H1 (cell line): ENCODE data around the gene NABP1. TPM values are rescaled to one million over a fixed set of nuclear protein-coding genes. Genes with fewer than 3 reads are reported as not detected.
A peak's percentile ranks its signal among the peaks of the same experiment; 100 is the strongest.

Experiments used
- CTCF ChIA-PET: fragments of 300-600 bp; sonication (Branson Sonifier 250); formaldehyde crosslinking; loops from one replicate; lab custom pipeline; 2021; ENCODE audit not compliant: partially characterized antibody; lab: Charles Lee
- POLR2A ChIA-PET: fragments of 300-600 bp; sonication (Branson Sonifier 250); formaldehyde crosslinking; loops from one replicate; lab custom pipeline; 2021; ENCODE audit warnings: inconsistent platforms; ENCODE audit not compliant: partially characterized antibody; lab: Charles Lee
- DNase-seq, 2 experiments: peaks; one replicate each; pipeline versions ENCODE4 v3.0.0 to v3.0.0-alpha.2; 2010 to 2022; ENCODE audit warnings: low spot score in 2 of 2, low read depth in 1 of 2, mixed read lengths in 1 of 2
- FAIRE-seq: peaks from 2 replicates; lab custom pipeline; 2011; peaks lifted over from hg19 to GRCh38; lab: Jason Lieb, UNC
- H2AFZ ChIP-seq: 2 replicates; pipeline ENCODE4 v1.8.1; 2012; ENCODE audit warnings: low read length, inconsistent platforms
- H2AK5ac ChIP-seq: 2 replicates; pipeline ENCODE4 v1.6.1; 2013; ENCODE audit warnings: low read depth, low read length
- H2BK120ac ChIP-seq: replicated peaks from 2 replicates; pipeline ENCODE3; 2013; ENCODE audit warnings: low read depth, low read length, inconsistent platforms
- H2BK12ac ChIP-seq: 2 replicates; pipeline ENCODE4 v1.6.1; 2013; ENCODE audit warnings: low read depth, low read length
- H2BK15ac ChIP-seq: 2 replicates; pipeline ENCODE4 v1.6.1; 2013; ENCODE audit warnings: low read length
- H2BK20ac ChIP-seq: 2 replicates; pipeline ENCODE4 v1.6.1; 2013; ENCODE audit warnings: low read length
- H2BK5ac ChIP-seq: 2 replicates; pipeline ENCODE4 v1.6.1; 2013; ENCODE audit warnings: low read depth, low read length
- H3K14ac ChIP-seq: 2 replicates; pipeline ENCODE4 v1.6.1; 2013; ENCODE audit warnings: inconsistent platforms; ENCODE audit not compliant: insufficient read length
- H3K18ac ChIP-seq: 2 replicates; pipeline ENCODE4 v1.6.1; 2013; ENCODE audit warnings: low read length; ENCODE audit errors: extremely low read depth
- H3K23ac ChIP-seq: 2 replicates; pipeline ENCODE4 v1.6.1; 2013; ENCODE audit warnings: inconsistent platforms; ENCODE audit not compliant: insufficient read length
- H3K23me2 ChIP-seq: 2 replicates; pipeline ENCODE4 v1.6.1; 2013; ENCODE audit warnings: low read depth, low read length
- H3K27ac ChIP-seq: 2 replicates; pipeline ENCODE4 v1.6.1; 2011; ENCODE audit warnings: low read depth, low read length, inconsistent platforms
- H3K27me3 ChIP-seq, 4 experiments: replicated peaks in 1 of 4; 1 replicate in 1 of 4; 2 replicates in 3 of 4; pipeline versions ENCODE4 v1.6.1 to v1.8.1; 2011 to 2013; ENCODE audit warnings: low read length in 3 of 4, mild to moderate bottlenecking in 3 of 4, inconsistent platforms in 2 of 4, mixed read lengths in 2 of 4, moderate library complexity in 1 of 4; ENCODE audit not compliant: control insufficient read depth in 3 of 4, insufficient read depth in 3 of 4; ENCODE audit errors: extremely low read depth in 1 of 4
- H3K36me3 ChIP-seq, 4 experiments: 2 replicates each; pipeline versions ENCODE4 v1.6.1 to v1.8.1; 2011 to 2013; ENCODE audit warnings: mild to moderate bottlenecking in 4 of 4, low read length in 3 of 4, moderate library complexity in 2 of 4, control low read depth in 1 of 4, inconsistent platforms in 1 of 4; ENCODE audit not compliant: insufficient read depth in 4 of 4, control insufficient read depth in 2 of 4
- H3K4ac ChIP-seq: replicated peaks from 2 replicates; pipeline ENCODE3; 2013; ENCODE audit warnings: low read length, low read depth, mixed read lengths, inconsistent platforms; ENCODE audit not compliant: insufficient read length
- H3K4me1 ChIP-seq, 4 experiments: replicated peaks in 1 of 4; 1 replicate in 1 of 4; 2 replicates in 3 of 4; pipeline versions ENCODE4 v1.6.1 to v1.8.1; 2011 to 2013; ENCODE audit warnings: low read length in 3 of 4, inconsistent platforms in 2 of 4, mixed read lengths in 1 of 4; ENCODE audit not compliant: insufficient read depth in 4 of 4, control insufficient read depth in 3 of 4
- H3K4me2 ChIP-seq, 2 experiments: 2 replicates each; pipeline versions ENCODE4 v1.6.1 to v1.8.1; 2011 to 2013; ENCODE audit warnings: low read depth in 2 of 2, low read length in 2 of 2, control low read depth in 1 of 2, inconsistent platforms in 1 of 2, mild to moderate bottlenecking in 1 of 2; ENCODE audit not compliant: insufficient read depth in 1 of 2
- H3K4me3 ChIP-seq, 4 experiments: fragments of 200-600, 300-600 bp in 1 of 4; sonication (generic), shearing (Covaris generic), sonication (Bioruptor Twin) in 1 of 4; 2 replicates each; pipeline versions ENCODE4 v1.5.1 to v1.8.1; 2011 to 2016; ENCODE audit warnings: low read length in 4 of 4, low read depth in 3 of 4, control low read depth in 2 of 4, inconsistent platforms in 2 of 4, mild to moderate bottlenecking in 2 of 4, mixed read lengths in 1 of 4, moderate library complexity in 1 of 4; ENCODE audit not compliant: insufficient read depth in 2 of 4; ENCODE audit errors: extremely low read depth in 1 of 4
- H3K56ac ChIP-seq: replicated peaks from 2 replicates; pipeline ENCODE3; 2013; ENCODE audit warnings: low read depth, mild to moderate bottlenecking, mixed read lengths, low read length, inconsistent platforms; ENCODE audit not compliant: insufficient read length
- H3K79me1 ChIP-seq: 2 replicates; pipeline ENCODE4 v1.6.1; 2013; ENCODE audit warnings: low read depth, low read length, control low read depth
- H3K79me2 ChIP-seq, 2 experiments: 2 replicates each; pipeline versions ENCODE4 v1.6.1 to v1.8.1; 2012 to 2013; ENCODE audit warnings: low read length in 2 of 2, mild to moderate bottlenecking in 2 of 2, inconsistent platforms in 1 of 2; ENCODE audit not compliant: insufficient read depth in 2 of 2, control insufficient read depth in 1 of 2
- H3K9ac ChIP-seq, 4 experiments: replicated peaks in 1 of 4; 1 replicate in 1 of 4; 2 replicates in 3 of 4; pipeline versions ENCODE4 v1.6.1 to v1.8.1; 2011 to 2013; ENCODE audit warnings: low read depth in 3 of 4, low read length in 3 of 4, control low read depth in 2 of 4, mild to moderate bottlenecking in 2 of 4, moderate library complexity in 2 of 4, inconsistent platforms in 1 of 4; ENCODE audit errors: extremely low read depth in 1 of 4
- H3K9me3 ChIP-seq, 2 experiments: 2 replicates each; pipeline versions ENCODE4 v1.6.1 to v1.8.1; 2012 to 2013; ENCODE audit warnings: mild to moderate bottlenecking in 2 of 2, moderate library complexity in 2 of 2, control low read depth in 1 of 2, inconsistent platforms in 1 of 2, low read depth in 1 of 2, low read length in 1 of 2, mixed read lengths in 1 of 2; ENCODE audit not compliant: insufficient read depth in 2 of 2
- H4K20me1 ChIP-seq, 2 experiments: replicated peaks in 1 of 2; 2 replicates each; pipeline versions ENCODE3 to v1.8.1; 2011 to 2013; ENCODE audit warnings: inconsistent platforms in 2 of 2, low read length in 2 of 2, mild to moderate bottlenecking in 1 of 2; ENCODE audit not compliant: insufficient read depth in 2 of 2, control insufficient read depth in 1 of 2
- H4K5ac ChIP-seq: 2 replicates; pipeline ENCODE4 v1.6.1; 2013; ENCODE audit warnings: low read length, low read depth, mixed read lengths, inconsistent platforms; ENCODE audit not compliant: insufficient read length
- H4K8ac ChIP-seq: 2 replicates; pipeline ENCODE4 v1.8.0; 2013; ENCODE audit warnings: mild to moderate bottlenecking, moderate library complexity, low read length, inconsistent platforms; ENCODE audit not compliant: insufficient read depth; ENCODE audit errors: extremely low read depth
- H4K91ac ChIP-seq: replicated peaks from 2 replicates; pipeline ENCODE3; 2013; ENCODE audit warnings: low read length, mixed read lengths, inconsistent platforms; ENCODE audit not compliant: insufficient read length
- ASH2L ChIP-seq: fragments of 200-600, 300-600 bp; sonication (generic); IDR thresholded peaks from one replicate; pipeline ENCODE4 v1.7.1; 2017; ENCODE audit warnings: low read length
- CBX5 ChIP-seq: fragments of 300-800, 300-1000 bp; sonication (generic); IDR thresholded peaks from 2 replicates; pipeline ENCODE4 v1.7.1; 2016; ENCODE audit warnings: antibody characterized with exemption, low read length, low read depth
- EP300 ChIP-seq, 2 experiments: IDR thresholded peaks; 1 replicate in 1 of 2; 2 replicates in 1 of 2; pipeline ENCODE4 v1.6.1; 2011 to 2012; ENCODE audit warnings: low read depth in 2 of 2, low read length in 2 of 2, mild to moderate bottlenecking in 2 of 2, borderline replicate concordance in 1 of 2, inconsistent platforms in 1 of 2, moderate library complexity in 1 of 2
- KDM4A ChIP-seq: IDR thresholded peaks from one replicate; pipeline ENCODE4 v1.7.1; 2012; ENCODE audit warnings: low read depth, mild to moderate bottlenecking, moderate library complexity, low read length, inconsistent platforms; ENCODE audit not compliant: severe bottlenecking
- MAFK ChIP-seq: IDR thresholded peaks from 2 replicates; pipeline ENCODE4 v1.6.1; 2012; ENCODE audit warnings: low read depth, mild to moderate bottlenecking, improper control_type of control experiment, low read length
- SIRT6 ChIP-seq: IDR thresholded peaks from one replicate; pipeline ENCODE4 v1.7.1; 2012; ENCODE audit warnings: low read length, inconsistent platforms
- SP1 ChIP-seq: IDR thresholded peaks from 2 replicates; pipeline ENCODE4 v1.6.1; 2011; ENCODE audit warnings: low read depth, low read length
- WGBS, 2 experiments: shearing (Covaris generic) in 1 of 2; methylation state at CpG; one replicate each; pipeline versions ENCODE4 v1.1.6 to v1.1.7; 2013 to 2015; ENCODE audit warnings: low lambda C conversion rate in 2 of 2, mixed read lengths in 2 of 2, inconsistent platforms in 1 of 2, low coverage in 1 of 2, missing lambda C conversion rate in 1 of 2; ENCODE audit not compliant: insufficient replicate concordance in 2 of 2, insufficient coverage in 1 of 2, insufficient read length in 1 of 2; ENCODE audit errors: extremely low coverage in 1 of 2, missing lambda C conversion rate in 1 of 2; 5-methylcytosine and 5-hydroxymethylcytosine counted together
- polyA plus RNA-seq, 7 experiments: library from polyadenylated mRNA; depleted of rRNA in 3 of 7; stranded (reverse) in 5 of 7; unstranded in 2 of 7; fragments of >200 nt in 5 of 7; fragments of 200-250 nt in 2 of 7; gene quantifications; 1 replicate in 5 of 7; 2 replicates in 1 of 7; 4 replicates in 1 of 7; pipeline versions ENCODE4 v1.2.1 to v1.2.3, GENCODE V29; 2011 to 2013; ENCODE audit warnings: missing spikeins in 2 of 7, mixed read lengths in 2 of 7
- total RNA-seq: library from RNA; stranded (reverse); fragmentation: NEBNext Ultra II Directional; extraction: Animal tissue kit (Norgen Biotek cat#: 25700); gene quantifications from 2 replicates; pipeline ENCODE4 v1.2.1, GENCODE V29; 2021

The NABP1 gene
- total and polyA plus RNA-seq, 2 of the 8 experiments (the other 6 are each of a cell fraction or from before 2014, with no cell fraction given) = 0.63 to 4.8 TPM

GRCh38 chr2:191676790-191677645, 918 bp upstream of the NABP1 start:
- Histone ChIP-seq H4K8ac (no peak overlapping the region), H3K23me2 (peaks cover 9% of the 10 kb centered on the region; the same call in 1 of the 2 replicates), H4K91ac (no peak overlapping the region), H2BK120ac (no peak overlapping the region), H3K36me3 (no peaks in the 10 kb centered on the region), H4K5ac (no peak overlapping the region), H3K79me2 (no peaks in the 10 kb centered on the region), H3K9ac (no peak overlapping the region; a peak in 1 of 7 replicates), H3K4ac (no peak overlapping the region), H3K4me3 (peak overlapping the region; percentile 56 to 90 (median 76)), H3K56ac (no peak overlapping the region), H2BK5ac (no peak overlapping the region), H3K18ac (no peak overlapping the region), H3K79me1 (no peaks in the 10 kb centered on the region), H3K4me1 (no peaks in the 10 kb centered on the region), H2BK12ac (peak overlapping the region; percentile 77; the same call in 1 of the 2 replicates), H4K20me1 (no peaks in the 10 kb centered on the region), H2AFZ (peak overlapping the region; percentile 47), H2BK20ac (no peak overlapping the region), H3K14ac (no peak overlapping the region), H3K27ac (no peak overlapping the region), H2BK15ac (no peak overlapping the region), H3K4me2 (peak overlapping the region; percentile 90 to 95), H3K27me3 (peaks cover 0 to 4% (median under 1%) of the 10 kb centered on the region in 4 experiments; a peak in 4 of 7 replicates), H2AK5ac (no peak overlapping the region), H3K9me3 (no peaks in the 10 kb centered on the region), H3K23ac (no peak overlapping the region)
- CTCF ChIA-PET = interaction anchor here (0.6 to 1.5 kb wide), 7 partner anchors 11 to 637 kb away, joined by 3 to 4 read pairs (median 3); no protein-coding TSS in a partner anchor
- TF ChIP-seq ASH2L (no peak), CBX5 (no peak), EP300 (IDR thresholded peaks at IDR 0.05; ENCODE audit: borderline replicate concordance in 1 of 2, low read depth in 2 of 2, low read length in 2 of 2) (no peak), KDM4A (peak; percentile 10), SIRT6 (no peak), MAFK (no peak), SP1 (no peak)
- FAIRE-seq = no peak
- POLR2A ChIA-PET = interaction anchor here (0.6 to 1.5 kb wide), 7 partner anchors 7 to 110 kb away, joined by 3 to 6 read pairs (median 3); no protein-coding TSS in a partner anchor
- DNase-seq = no peak
- 42% methylated on average over 8 of the region's 8 CpGs; no CpG with 5 or more reads in 1 of the 2 experiments for WGBS, 2 experiments
